ENCODE results near the gene ZFP36L2. TPM values are rescaled to one million over a fixed set of nuclear protein-coding genes. Genes with fewer than 3 reads are reported as not detected.

Gene ZFP36L2
- polyA plus RNA-seq, 1 of the 3 experiments (the other 2 are of a cell fraction), result 18.4 TPM

GRCh38 chr2:43186321-43186678, 40.1 kb downstream of the ZFP36L2 start:
- TF ChIP-seq CTCF (IDR thresholded peaks at IDR 0.05), result no peak
- no peak for TF ChIP-seq SMC3 (IDR thresholded peaks at IDR 0.05; ENCODE audit: low read depth, low read length)
- no peak for TF ChIP-seq MEF2A (IDR thresholded peaks at IDR 0.05; ENCODE audit: borderline replicate concordance, low read depth)
- no peak for TF ChIP-seq RCOR1 (IDR thresholded peaks at IDR 0.05; ENCODE audit: low read length)
- no peak for TF ChIP-seq FOXM1 (IDR thresholded peaks at IDR 0.05; ENCODE audit: low read depth)
- TF ChIP-seq, protein P1, sequence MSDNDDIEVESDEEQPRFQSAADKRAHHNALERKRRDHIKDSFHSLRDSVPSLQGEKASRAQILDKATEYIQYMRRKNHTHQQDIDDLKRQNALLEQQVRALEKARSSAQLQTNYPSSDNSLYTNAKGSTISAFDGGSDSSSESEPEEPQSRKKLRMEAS (IDR thresholded peaks at IDR 0.05; ENCODE audit: low read depth), result no peak
- TF ChIP-seq, protein P2, sequence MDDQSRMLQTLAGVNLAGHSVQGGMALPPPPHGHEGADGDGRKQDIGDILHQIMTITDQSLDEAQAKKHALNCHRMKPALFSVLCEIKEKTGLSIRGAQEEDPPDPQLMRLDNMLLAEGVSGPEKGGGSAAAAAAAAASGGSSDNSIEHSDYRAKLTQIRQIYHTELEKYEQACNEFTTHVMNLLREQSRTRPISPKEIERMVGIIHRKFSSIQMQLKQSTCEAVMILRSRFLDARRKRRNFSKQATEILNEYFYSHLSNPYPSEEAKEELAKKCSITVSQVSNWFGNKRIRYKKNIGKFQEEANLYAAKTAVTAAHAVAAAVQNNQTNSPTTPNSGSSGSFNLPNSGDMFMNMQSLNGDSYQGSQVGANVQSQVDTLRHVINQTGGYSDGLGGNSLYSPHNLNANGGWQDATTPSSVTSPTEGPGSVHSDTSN (IDR thresholded peaks at IDR 0.05), result no peak
- no peak for TF ChIP-seq EZH2phosphoT487 (IDR thresholded peaks at IDR 0.05; ENCODE audit: borderline replicate concordance, low read depth)
- TF ChIP-seq RAD21 (IDR thresholded peaks at IDR 0.05; ENCODE audit: low read length), result no peak
- TF ChIP-seq FOXJ3 (CRISPR knock-in tag; IDR thresholded peaks at IDR 0.05), result no peak
- no peaks in the 10 kb centered on the region for H3K9me3 ChIP-seq
- H3K27ac ChIP-seq (ENCODE audit: low read depth in 2 of 2, low read length in 1 of 2), result no peak overlapping the region
- no peaks in the 10 kb centered on the region for H3F3A ChIP-seq (replicated peaks; ENCODE audit: insufficient read depth)
- CTCF ChIA-PET, result interaction anchor here (0.9 kb wide), 1 partner anchor 162 kb away, joined by 3 read pairs; no protein-coding TSS in a partner anchor
- DNase-seq, result no peak
- no peaks in the 10 kb centered on the region for H3K36me3 ChIP-seq (replicated peaks in 1 of 2; ENCODE audit: control insufficient read depth in 1 of 2, insufficient read depth in 2 of 2, low read length in 1 of 2)
- no peak overlapping the region for H3K9ac ChIP-seq
- H3K79me2 ChIP-seq (ENCODE audit: insufficient read depth), result no peaks in the 10 kb centered on the region
- POLR2A ChIA-PET, result interaction anchor here (0.6 kb wide), 1 partner anchor 37 kb away, joined by 3 read pairs; no protein-coding TSS in a partner anchor
- H3K4me1 ChIP-seq (ENCODE audit: control insufficient read depth in 1 of 2, insufficient read depth in 2 of 2, low read depth in 1 of 2, low read length in 1 of 2), result no peaks in the 10 kb centered on the region
- H2AFZ ChIP-seq (ENCODE audit: low read depth), result no peak overlapping the region
- no peaks in the 10 kb centered on the region for H4K20me1 ChIP-seq (ENCODE audit: insufficient read depth)
- H3K4me3 ChIP-seq (ENCODE audit: low read depth in 2 of 2, low read length in 1 of 2), result no peak overlapping the region
- WGBS (ENCODE audit: low lambda C conversion rate), result 96% methylated on average over 6 of the region's 6 CpGs
- no peak overlapping the region for H3K4me2 ChIP-seq
- H3K27me3 ChIP-seq (ENCODE audit: insufficient read depth), result no peaks in the 10 kb centered on the region
- H3K9me2 ChIP-seq, result no peaks in the 10 kb centered on the region

DNA sequence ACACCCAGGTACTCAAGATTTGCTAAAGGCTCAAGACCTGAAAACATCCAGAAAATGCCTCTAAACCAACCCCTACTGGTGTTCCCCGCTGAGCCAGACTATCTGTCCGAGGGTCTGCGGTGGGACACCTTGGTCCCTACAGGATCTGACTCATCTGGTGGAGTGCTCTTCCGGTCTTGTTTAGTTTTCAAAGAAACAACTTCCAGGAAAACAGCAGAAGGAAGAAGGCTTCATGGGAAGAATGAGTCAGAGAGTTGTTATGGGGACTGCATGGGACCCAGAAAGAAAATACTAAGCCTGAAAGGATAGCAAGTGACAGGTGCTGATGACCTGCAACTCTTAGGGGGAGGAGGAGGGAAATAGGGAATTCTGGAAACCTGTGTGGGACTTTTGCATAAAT, 41.3 kb downstream of the ZFP36L2 start:
- no peak for DNase-seq
- Histone ChIP-seq H4K20me1 (ENCODE audit: insufficient read depth) (no peaks in the 10 kb centered on the region), H3K9me2 (no peaks in the 10 kb centered on the region), H3K27me3 (ENCODE audit: insufficient read depth) (no peaks in the 10 kb centered on the region), H3K9me3 (no peaks in the 10 kb centered on the region), H3K4me2 (no peak overlapping the region), H3K4me1 (ENCODE audit: control insufficient read depth in 1 of 2, insufficient read depth in 2 of 2, low read depth in 1 of 2, low read length in 1 of 2) (no peaks in the 10 kb centered on the region), H3F3A (replicated peaks; ENCODE audit: insufficient read depth) (no peaks in the 10 kb centered on the region), H3K4me3 (ENCODE audit: low read depth in 2 of 2, low read length in 1 of 2) (no peak overlapping the region), H3K79me2 (ENCODE audit: insufficient read depth) (no peaks in the 10 kb centered on the region), H3K9ac (no peak overlapping the region), H2AFZ (ENCODE audit: low read depth) (no peak overlapping the region), H3K27ac (ENCODE audit: low read depth in 2 of 2, low read length in 1 of 2) (no peak overlapping the region), H3K36me3 (replicated peaks in 1 of 2; ENCODE audit: control insufficient read depth in 1 of 2, insufficient read depth in 2 of 2, low read length in 1 of 2) (no peaks in the 10 kb centered on the region)
- ChIA-PET CTCF (interaction anchor here (0.6 kb wide), 1 partner anchor 373 kb away, joined by 3 read pairs; no protein-coding TSS in a partner anchor), POLR2A (no interaction called here)
- TF ChIP-seq FOXJ3 (CRISPR knock-in tag; IDR thresholded peaks at IDR 0.05) (no peak), NRF1 (IDR thresholded peaks at IDR 0.05; ENCODE audit: low read depth, low read length) (no peak), YY1 (IDR thresholded peaks at IDR 0.05; ENCODE audit: low read depth) (no peak), RXRA (IDR thresholded peaks at IDR 0.05; ENCODE audit: borderline replicate concordance, low read depth) (no peak), RCOR1 (IDR thresholded peaks at IDR 0.05; ENCODE audit: low read length) (no peak), NFIC (IDR thresholded peaks at IDR 0.05; ENCODE audit: borderline replicate concordance) (no peak), SMC3 (IDR thresholded peaks at IDR 0.05; ENCODE audit: low read depth, low read length) (no peak), CTCF (IDR thresholded peaks at IDR 0.05) (no peak), JUND (IDR thresholded peaks at IDR 0.05) (no peak), FOSL2 (IDR thresholded peaks at IDR 0.05; ENCODE audit: borderline replicate concordance, low read depth) (no peak), MXI1 (IDR thresholded peaks at IDR 0.05; ENCODE audit: low read depth, low read length) (no peak)
- TF ChIP-seq, protein P2 (IDR thresholded peaks at IDR 0.05), result no peak
- TF ChIP-seq, protein P3, sequence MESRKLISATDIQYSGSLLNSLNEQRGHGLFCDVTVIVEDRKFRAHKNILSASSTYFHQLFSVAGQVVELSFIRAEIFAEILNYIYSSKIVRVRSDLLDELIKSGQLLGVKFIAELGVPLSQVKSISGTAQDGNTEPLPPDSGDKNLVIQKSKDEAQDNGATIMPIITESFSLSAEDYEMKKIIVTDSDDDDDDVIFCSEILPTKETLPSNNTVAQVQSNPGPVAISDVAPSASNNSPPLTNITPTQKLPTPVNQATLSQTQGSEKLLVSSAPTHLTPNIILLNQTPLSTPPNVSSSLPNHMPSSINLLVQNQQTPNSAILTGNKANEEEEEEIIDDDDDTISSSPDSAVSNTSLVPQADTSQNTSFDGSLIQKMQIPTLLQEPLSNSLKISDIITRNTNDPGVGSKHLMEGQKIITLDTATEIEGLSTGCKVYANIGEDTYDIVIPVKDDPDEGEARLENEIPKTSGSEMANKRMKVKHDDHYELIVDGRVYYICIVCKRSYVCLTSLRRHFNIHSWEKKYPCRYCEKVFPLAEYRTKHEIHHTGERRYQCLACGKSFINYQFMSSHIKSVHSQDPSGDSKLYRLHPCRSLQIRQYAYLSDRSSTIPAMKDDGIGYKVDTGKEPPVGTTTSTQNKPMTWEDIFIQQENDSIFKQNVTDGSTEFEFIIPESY (IDR thresholded peaks at IDR 0.05; ENCODE audit: borderline replicate concordance, low read depth), result no peak
- WGBS (ENCODE audit: low lambda C conversion rate), result 90% methylated on average over 4 of the region's 4 CpGs
